SJCRH30 (cell line): ENCODE measurements around the gene SAXO1. TPM values are rescaled to one million over a fixed set of nuclear protein-coding genes. Genes with fewer than 3 reads are reported as not detected.
A peak's percentile ranks its signal among the peaks of the same experiment; 100 is the strongest.

Experiments used
- DNase-seq, 2 experiments: peaks; one replicate each; pipeline ENCODE4 v3.0.0-alpha.2; 2015 to 2020
- H3K27ac ChIP-seq: fragments of 250-450 bp; sonication (Bioruptor Pico); 2 replicates; pipeline ENCODE4 v1.5.1; 2020; ENCODE audit warnings: mild to moderate bottlenecking, moderate library complexity
- H3K27me3 ChIP-seq: fragments of 250-450 bp; sonication (Bioruptor Pico); 2 replicates; pipeline ENCODE4 v1.5.1; 2020; ENCODE audit warnings: mild to moderate bottlenecking, moderate library complexity
- H3K36me3 ChIP-seq: fragments of 250-450 bp; sonication (Bioruptor Pico); 2 replicates; pipeline ENCODE4 v1.5.1; 2020; ENCODE audit warnings: mild to moderate bottlenecking, moderate library complexity
- H3K4me1 ChIP-seq: fragments of 250-450 bp; sonication (Bioruptor Pico); 2 replicates; pipeline ENCODE4 v1.5.1; 2020; ENCODE audit warnings: mild to moderate bottlenecking, moderate library complexity
- H3K4me3 ChIP-seq: fragments of 250-450 bp; sonication (Bioruptor Pico); 2 replicates; pipeline ENCODE4 v1.5.1; 2020; ENCODE audit warnings: mild to moderate bottlenecking, moderate library complexity
- H3K9me3 ChIP-seq: fragments of 250-450 bp; sonication (Bioruptor Pico); replicated peaks from 2 replicates; pipeline ENCODE4 v1.5.1; 2020; ENCODE audit warnings: mild to moderate bottlenecking, moderate library complexity
- total RNA-seq: library from RNA; depleted of rRNA; stranded (reverse); fragments of >200 nt; shearing (Covaris generic); gene quantifications from 2 replicates; pipeline ENCODE4 v1.2.3, GENCODE V29; 2014

Gene SAXO1
- total RNA-seq, 1 experiment from 2014 or later, result not detected

- Histone ChIP-seq H3K27me3 (no peaks in the 10 kb centered on the region), H3K36me3 (no peaks in the 10 kb centered on the region), H3K27ac (no peak overlapping the region), H3K4me3 (no peak overlapping the region), H3K9me3 (no peaks in the 10 kb centered on the region), H3K4me1 (no peaks in the 10 kb centered on the region)
- no peak for DNase-seq
These were observed 45.0 kb downstream of the SAXO1 start for GRCh38 chr9:18988003-18988402.

DNA sequence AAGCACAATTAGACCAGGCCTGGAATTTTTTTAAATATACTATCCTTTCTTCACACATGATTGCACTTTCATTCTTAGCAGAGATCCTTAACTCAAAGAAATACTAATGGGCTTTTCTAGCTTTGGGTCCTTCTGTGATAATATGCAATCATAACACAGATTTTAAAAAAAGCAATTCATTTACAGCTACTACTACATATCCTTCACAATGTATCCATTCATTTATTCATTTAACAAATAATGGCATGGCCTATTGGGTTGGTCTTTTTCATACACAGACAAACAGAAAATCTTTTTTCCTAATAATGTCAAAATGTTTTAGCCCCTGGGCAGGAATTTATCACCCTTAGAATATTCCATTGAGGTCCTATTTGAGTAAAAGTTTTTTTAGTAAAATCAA, 47.0 kb downstream of the SAXO1 start:
- H3K27me3 ChIP-seq, result no peaks in the 10 kb centered on the region
- DNase-seq, result no peak

DNA sequence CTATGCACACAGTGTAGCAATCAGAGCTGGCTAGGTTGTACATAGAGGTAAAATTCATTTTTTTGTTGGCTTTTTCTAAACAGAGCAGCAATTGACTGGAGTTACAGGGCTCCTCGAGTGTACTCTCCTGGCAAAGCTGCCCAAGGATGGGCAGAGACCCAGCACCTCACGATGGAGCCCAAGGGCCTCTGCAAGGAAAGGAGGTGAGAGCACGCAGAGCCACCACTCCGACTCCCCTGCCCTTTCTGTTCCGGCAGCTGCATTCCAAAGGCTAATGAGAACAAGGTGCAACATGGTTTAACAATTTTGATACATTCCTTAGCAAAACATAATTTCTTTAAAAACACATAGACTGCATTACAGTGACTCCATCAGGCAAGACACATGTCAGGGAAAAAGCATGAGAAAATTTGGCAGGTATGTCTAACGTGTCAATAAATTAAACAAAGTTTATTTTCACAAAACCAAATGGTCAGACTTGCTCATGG, 47.5 kb downstream of the SAXO1 start:
- Histone ChIP-seq H3K9me3 (no peaks in the 10 kb centered on the region), H3K36me3 (no peaks in the 10 kb centered on the region), H3K27me3 (no peaks in the 10 kb centered on the region), H3K27ac (no peak overlapping the region), H3K4me1 (no peaks in the 10 kb centered on the region), H3K4me3 (no peak overlapping the region)
- DNase-seq, result no peak

More for the DNA sequence above, 47.0 kb downstream of the SAXO1 start:
- no peak overlapping the region for H3K27ac ChIP-seq
- no peak overlapping the region for H3K4me3 ChIP-seq
- no peaks in the 10 kb centered on the region for H3K4me1 ChIP-seq
- no peaks in the 10 kb centered on the region for H3K36me3 ChIP-seq
- no peaks in the 10 kb centered on the region for H3K9me3 ChIP-seq

- no peaks in the 10 kb centered on the region for H3K27me3 ChIP-seq
- H3K4me1 ChIP-seq, result peaks cover 12% of the 10 kb centered on the region
- no peak for DNase-seq
- H3K9me3 ChIP-seq, result no peaks in the 10 kb centered on the region
- no peaks in the 10 kb centered on the region for H3K36me3 ChIP-seq
- H3K27ac ChIP-seq, result no peak overlapping the region
- H3K4me3 ChIP-seq, result no peak overlapping the region
These were observed 50.8 kb downstream of the SAXO1 start for GRCh38 chr9:18982262-18982620.

- DNase-seq, result no peak
- Histone ChIP-seq H3K4me1 (peaks cover 14% of the 10 kb centered on the region), H3K4me3 (no peak overlapping the region), H3K9me3 (no peaks in the 10 kb centered on the region), H3K36me3 (no peaks in the 10 kb centered on the region), H3K27ac (no peak overlapping the region), H3K27me3 (no peaks in the 10 kb centered on the region)
These were observed 51.3 kb downstream of the SAXO1 start for GRCh38 chr9:18981476-18982261.

DNA sequence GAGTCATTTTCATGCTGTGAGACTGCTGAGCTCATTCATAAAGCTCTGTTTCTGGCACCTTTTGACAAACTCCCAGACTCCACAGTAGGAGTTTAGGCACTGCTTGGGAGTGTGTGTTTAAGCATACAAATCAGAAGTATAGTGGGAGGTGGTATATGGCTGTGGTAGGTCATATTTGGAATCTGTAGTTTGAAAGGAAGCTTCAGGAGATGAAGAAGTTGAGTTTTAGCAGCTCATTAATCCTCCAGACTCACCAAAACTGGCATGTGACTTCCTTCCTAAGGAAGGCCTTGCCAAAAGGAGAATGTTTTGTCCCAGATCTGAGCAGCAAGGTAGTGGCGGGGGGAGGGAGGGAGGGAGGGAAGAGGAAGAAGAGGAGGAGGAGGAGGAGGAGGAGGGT, 52.8 kb downstream of the SAXO1 start:
- Histone ChIP-seq H3K36me3 (no peaks in the 10 kb centered on the region), H3K4me3 (no peak overlapping the region), H3K9me3 (no peaks in the 10 kb centered on the region), H3K27ac (no peak overlapping the region), H3K4me1 (peaks cover 23% of the 10 kb centered on the region), H3K27me3 (no peaks in the 10 kb centered on the region)
- no peak for DNase-seq

DNA sequence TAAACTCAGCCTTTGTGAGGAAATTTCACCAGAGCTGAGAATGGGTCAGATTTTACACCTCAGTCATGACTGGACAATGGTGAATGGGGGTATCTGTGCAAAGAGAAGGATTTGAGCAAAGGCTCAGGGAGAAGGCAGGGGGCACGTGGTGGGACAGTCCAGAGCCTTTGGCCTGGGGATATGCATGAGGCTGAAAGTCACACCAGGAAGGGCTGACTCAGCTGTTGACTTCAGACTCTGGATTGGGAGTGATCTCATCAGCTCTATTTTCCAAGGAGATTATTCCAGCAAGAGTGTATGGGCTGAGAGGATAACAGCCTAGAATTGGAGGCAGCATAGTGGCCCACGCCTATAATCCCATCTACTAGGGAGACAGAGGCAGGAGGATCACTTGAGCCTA, 53.6 kb downstream of the SAXO1 start:
- H3K27ac ChIP-seq, result no peak overlapping the region
- peaks cover 23% of the 10 kb centered on the region for H3K4me1 ChIP-seq
- H3K27me3 ChIP-seq, result no peaks in the 10 kb centered on the region
- no peak overlapping the region for H3K4me3 ChIP-seq
- H3K9me3 ChIP-seq, result no peaks in the 10 kb centered on the region
- DNase-seq, result peak; percentile 39 to 63
- no peaks in the 10 kb centered on the region for H3K36me3 ChIP-seq

- Histone ChIP-seq H3K4me1 (peaks cover 23% of the 10 kb centered on the region), H3K27me3 (no peaks in the 10 kb centered on the region), H3K36me3 (no peaks in the 10 kb centered on the region), H3K4me3 (no peak overlapping the region), H3K9me3 (no peaks in the 10 kb centered on the region), H3K27ac (no peak overlapping the region)
- DNase-seq, result no peak
These were observed 54.8 kb downstream of the SAXO1 start for GRCh38 chr9:18978188-18978587.

DNA sequence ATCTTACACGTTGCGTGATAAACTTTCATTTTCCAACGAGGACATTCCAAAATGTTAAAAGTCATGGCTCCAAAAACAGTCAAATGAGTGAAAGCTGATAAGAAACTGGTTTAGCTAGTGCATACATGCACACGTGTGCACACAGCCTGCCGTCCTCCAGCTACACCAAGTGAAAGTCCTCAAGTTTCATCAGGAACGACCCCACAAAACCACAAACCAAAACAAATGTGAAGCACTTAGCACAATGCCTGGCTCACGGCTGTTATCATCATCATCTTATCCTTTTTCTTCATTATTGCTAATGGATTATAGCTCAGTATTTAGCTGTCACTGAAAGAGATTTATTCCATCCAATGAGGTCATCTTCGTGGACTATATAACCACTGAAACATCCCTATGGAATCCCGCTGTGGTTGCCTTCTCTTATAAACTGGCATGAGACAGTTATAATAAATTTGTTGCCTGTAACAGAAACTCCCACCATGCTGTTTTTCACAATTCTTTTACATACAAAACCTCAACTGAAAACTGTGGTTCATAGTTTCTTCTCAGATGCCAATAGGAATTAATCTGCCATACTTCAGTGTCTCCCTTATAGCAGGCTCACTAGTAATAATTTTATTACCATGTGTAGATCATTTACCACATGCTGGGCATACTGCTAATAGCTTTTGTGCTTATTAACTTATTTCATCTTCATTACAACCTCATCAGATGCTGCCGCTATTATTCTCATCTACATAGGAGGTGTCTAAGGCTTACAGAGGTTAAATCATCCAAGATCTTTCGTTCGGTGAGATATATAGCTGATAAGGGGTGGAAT, 56.1 kb downstream of the SAXO1 start:
- H3K4me1 ChIP-seq, result peaks cover 23% of the 10 kb centered on the region
- H3K9me3 ChIP-seq, result no peaks in the 10 kb centered on the region
- H3K27me3 ChIP-seq, result no peaks in the 10 kb centered on the region
- H3K27ac ChIP-seq, result peak overlapping the region; percentile 7; the same call in 1 of the 2 replicates
- H3K36me3 ChIP-seq, result no peaks in the 10 kb centered on the region
- DNase-seq, result peak; percentile 79 to 92
- H3K4me3 ChIP-seq, result peak overlapping the region; percentile 11; the same call in 1 of the 2 replicates

GRCh38 chr9:18976221-18976708, 56.7 kb downstream of the SAXO1 start:
- Histone ChIP-seq H3K9me3 (no peaks in the 10 kb centered on the region), H3K27me3 (no peaks in the 10 kb centered on the region), H3K4me3 (peak overlapping the region; percentile 11; the same call in 1 of the 2 replicates), H3K27ac (no peak overlapping the region), H3K4me1 (peaks cover 23% of the 10 kb centered on the region), H3K36me3 (no peaks in the 10 kb centered on the region)
- no peak for DNase-seq

DNA sequence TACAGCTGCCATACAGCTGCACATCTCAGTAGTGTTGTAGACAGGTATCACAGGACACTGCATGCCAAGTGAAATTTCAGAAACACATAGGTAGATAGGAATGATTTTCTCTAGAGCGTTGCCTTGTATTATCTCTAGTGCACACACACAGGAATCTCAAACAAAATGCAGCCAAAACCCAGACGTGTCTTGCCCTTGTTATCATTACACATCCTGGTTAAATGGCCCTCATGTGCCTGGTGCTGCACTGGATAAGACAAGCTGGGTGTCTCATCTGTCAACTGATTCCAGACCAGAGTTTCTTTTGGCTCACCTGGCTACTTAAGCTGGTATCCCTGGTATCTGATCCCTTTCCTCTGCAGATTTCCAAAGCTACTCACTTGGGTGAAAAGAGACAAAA, 59.7 kb downstream of the SAXO1 start:
- Histone ChIP-seq H3K4me1 (peaks cover 15% of the 10 kb centered on the region), H3K36me3 (no peaks in the 10 kb centered on the region), H3K9me3 (no peaks in the 10 kb centered on the region), H3K4me3 (no peak overlapping the region), H3K27ac (no peak overlapping the region), H3K27me3 (no peaks in the 10 kb centered on the region)
- no peak for DNase-seq

DNA sequence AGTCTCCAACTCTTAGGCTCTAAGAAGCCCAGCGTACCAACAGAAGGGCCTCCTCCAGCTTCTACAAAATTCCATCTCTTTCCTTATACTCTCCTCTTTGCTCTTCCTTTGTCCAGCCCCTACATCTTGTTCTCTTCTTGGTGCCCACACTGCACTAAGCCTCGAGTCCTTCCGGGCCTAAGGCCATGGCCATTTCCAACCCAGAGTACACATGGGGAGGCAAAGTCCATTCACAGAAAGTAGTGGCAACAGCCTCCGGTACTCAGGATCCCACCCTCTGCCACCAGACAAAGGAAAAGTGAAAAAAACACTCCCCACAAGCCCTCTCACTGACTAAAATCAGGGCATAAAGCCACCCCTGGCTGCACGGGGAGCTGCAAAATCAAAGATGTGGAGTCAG, 60.3 kb downstream of the SAXO1 start:
- Histone ChIP-seq H3K27me3 (no peaks in the 10 kb centered on the region), H3K36me3 (no peaks in the 10 kb centered on the region), H3K9me3 (no peaks in the 10 kb centered on the region), H3K27ac (no peak overlapping the region), H3K4me3 (no peak overlapping the region), H3K4me1 (peaks cover 15% of the 10 kb centered on the region)
- no peak for DNase-seq

- Histone ChIP-seq H3K9me3 (no peaks in the 10 kb centered on the region), H3K4me3 (no peak overlapping the region), H3K4me1 (peaks cover 8% of the 10 kb centered on the region; the same call in 1 of the 2 replicates), H3K27me3 (no peaks in the 10 kb centered on the region), H3K27ac (no peak overlapping the region), H3K36me3 (no peaks in the 10 kb centered on the region)
- no peak for DNase-seq
These were observed 61.1 kb downstream of the SAXO1 start for GRCh38 chr9:18971909-18972308.

DNA sequence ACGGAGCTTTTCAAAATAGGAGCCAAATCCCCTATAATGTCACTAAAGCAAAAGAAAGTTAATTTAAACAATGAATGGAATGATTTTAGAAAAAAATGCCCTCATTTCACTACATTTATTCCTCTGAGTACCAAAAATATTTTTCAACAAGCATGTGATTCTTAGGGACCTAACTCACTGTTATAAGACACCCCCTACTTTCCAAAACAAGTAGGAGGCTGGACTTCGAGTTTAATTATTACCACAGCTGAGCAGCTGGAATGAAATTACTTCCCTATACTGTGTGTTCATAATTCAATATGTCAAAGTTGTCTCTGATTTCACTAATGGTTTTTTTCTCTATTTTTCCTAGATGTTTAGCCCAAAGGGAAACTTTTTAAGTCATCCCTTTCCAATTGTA, 61.6 kb downstream of the SAXO1 start:
- Histone ChIP-seq H3K27ac (no peak overlapping the region), H3K4me3 (no peak overlapping the region)

GRCh38 chr9:18970393-18970792, 62.6 kb downstream of the SAXO1 start:
- H3K9me3 ChIP-seq, result no peaks in the 10 kb centered on the region
- no peaks in the 10 kb centered on the region for H3K36me3 ChIP-seq
- no peak overlapping the region for H3K4me3 ChIP-seq
- H3K27ac ChIP-seq, result no peak overlapping the region
- no peak for DNase-seq
- H3K27me3 ChIP-seq, result no peaks in the 10 kb centered on the region
- no peaks in the 10 kb centered on the region for H3K4me1 ChIP-seq

More for the DNA sequence above, 61.6 kb downstream of the SAXO1 start:
- H3K27me3 ChIP-seq, result no peaks in the 10 kb centered on the region
- no peaks in the 10 kb centered on the region for H3K36me3 ChIP-seq
- no peak for DNase-seq
- no peaks in the 10 kb centered on the region for H3K9me3 ChIP-seq
- H3K4me1 ChIP-seq, result peaks cover 6% of the 10 kb centered on the region; the same call in 1 of the 2 replicates
